ENCODE measurements around the gene TEX264. TPM values are rescaled to one million over a fixed set of nuclear protein-coding genes. Genes with fewer than 3 reads are reported as not detected.

The TEX264 gene
- total RNA-seq, 2 experiments from 2014 or later, result 45.6 to 50.3 TPM

DNA sequence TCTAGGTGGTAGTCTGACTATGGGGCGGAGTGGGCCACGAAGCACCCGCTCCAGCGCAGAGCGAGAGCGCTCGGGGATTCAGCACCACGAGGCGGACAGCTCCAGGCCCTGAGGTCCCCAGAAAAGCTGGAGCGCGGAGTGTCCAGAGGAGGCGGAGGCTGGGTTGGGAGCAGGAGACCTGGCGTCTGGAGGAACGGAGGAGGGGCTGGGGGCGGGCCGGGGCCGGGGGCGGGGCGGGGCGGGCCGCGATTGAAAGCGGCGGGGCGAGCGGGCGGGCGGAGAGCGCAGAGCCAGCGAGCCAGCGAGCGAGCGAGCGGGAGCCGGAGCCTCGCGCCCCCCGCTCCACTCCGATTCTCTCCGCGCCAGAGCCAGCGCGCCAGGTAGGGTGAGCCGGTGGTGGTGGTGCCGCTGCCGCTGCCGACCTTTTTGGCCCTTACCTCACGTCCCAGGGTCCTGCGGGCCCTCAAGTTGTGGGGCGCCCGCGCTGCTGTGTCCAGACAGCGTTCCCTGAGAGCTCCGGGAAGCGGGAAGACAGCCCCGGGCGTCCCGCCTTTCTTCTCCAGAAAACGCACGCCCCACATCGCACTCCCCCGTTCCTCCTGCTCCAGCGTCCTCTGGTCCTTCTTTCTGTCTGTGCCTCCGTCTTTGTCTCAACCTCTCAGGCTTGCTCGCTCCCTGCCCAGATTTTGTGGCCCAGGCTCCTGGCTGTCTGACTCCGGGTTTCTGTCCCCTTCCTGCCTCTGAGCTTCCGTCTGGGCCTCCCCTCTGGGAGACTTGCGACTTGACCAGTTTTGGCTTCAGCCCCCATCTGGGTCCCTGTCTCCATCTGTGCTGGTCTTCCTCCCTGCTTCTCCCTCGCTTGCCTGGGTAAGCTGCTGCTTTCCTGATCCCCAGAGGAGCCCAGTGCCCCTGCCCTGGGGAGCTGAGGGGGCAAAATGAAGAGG is 36.0 kb downstream of the TEX264 start, which contains the start of gene GRM2:
Gene GRM2 (plus strand): TSS at position 281 of the 944 bp plus-strand sequence. CDS start 1,916 bp downstream, outside the sequence.
- no peak within 1 kb of the TSS for H3K4me2 ChIP-seq (ENCODE audit: low read length)
- intact Hi-C loops (cut with micrococcal nuclease; ENCODE audit: unreplicated experiment), result no loop called here
- CTCF ChIA-PET (ENCODE audit: unreplicated experiment), result no interaction called here

DNA sequence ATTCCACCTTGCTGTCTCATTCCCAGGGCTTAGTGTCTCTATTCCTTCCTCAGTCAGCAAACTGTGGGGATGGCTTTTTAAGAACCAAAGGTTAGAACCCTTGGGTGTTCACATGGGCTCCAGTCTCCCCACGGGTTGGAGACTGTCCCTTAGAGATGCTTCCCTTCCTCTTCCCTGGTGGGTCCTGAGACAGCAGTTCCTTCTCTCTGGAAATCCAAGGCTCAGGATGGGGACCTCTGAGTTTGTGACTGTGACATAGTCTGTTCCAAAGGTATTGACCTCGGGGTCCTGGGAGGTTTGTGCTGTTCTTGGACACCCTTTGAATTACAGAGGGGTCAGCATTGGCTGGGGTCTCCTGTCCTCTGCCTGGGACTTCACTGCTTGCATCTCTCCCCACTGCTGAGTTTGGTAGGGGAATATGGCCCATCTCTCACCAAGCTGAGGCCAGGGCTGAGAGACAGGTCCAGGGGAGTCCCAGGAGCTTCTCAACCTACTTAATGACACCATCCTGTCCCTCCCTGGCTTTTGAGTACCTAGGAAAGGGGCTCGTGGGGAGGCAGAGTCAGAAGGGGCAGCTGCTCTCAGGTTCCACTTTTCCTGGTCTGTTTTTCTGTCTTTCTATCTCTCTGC is 37.3 kb downstream of the TEX264 start:
- no TSS peak for BruUV-seq (replicated peaks)
- no peak for TF ChIP-seq CTCF (conservative IDR thresholded peaks at IDR 0.05; ENCODE audit: low read length)
- TF ChIP-seq EZH2phosphoT487 (IDR thresholded peaks at IDR 0.05; ENCODE audit: borderline replicate concordance, low read depth, low read length), result no peak
- H3K4me3 ChIP-seq (ENCODE audit: low read depth, low read length, poor library complexity, severe bottlenecking), result no peak overlapping the region
- ChIA-PET CTCF (ENCODE audit: unreplicated experiment) (interaction anchor here (0.6 kb wide), 1 partner anchor 13 kb away, joined by 4 read pairs; no protein-coding TSS in a partner anchor), POLR2A (no interaction called here)
- H3K9me3 ChIP-seq (ENCODE audit: low read length), result no peaks in the 10 kb centered on the region
- H3K79me2 ChIP-seq (ENCODE audit: insufficient read depth, low read depth, low read length), result no peaks in the 10 kb centered on the region
- peaks cover 9% of the 10 kb centered on the region; the same call in 1 of the 2 replicates for H3K36me3 ChIP-seq (ENCODE audit: insufficient read depth, low read length)
- H3K27ac ChIP-seq (ENCODE audit: low read depth, low read length, poor library complexity, severe bottlenecking), result no peak overlapping the region
- intact Hi-C loops (cut with micrococcal nuclease; ENCODE audit: unreplicated experiment), result no loop called here
- H3K4me1 ChIP-seq (ENCODE audit: insufficient read depth, low read length, poor library complexity, severe bottlenecking), result no peaks in the 10 kb centered on the region
- DNase-seq (ENCODE audit: low spot score), result no peak
- H3K9me2 ChIP-seq (ENCODE audit: insufficient read depth, low read length), result no peaks in the 10 kb centered on the region
- no peak overlapping the region for H3K4me2 ChIP-seq (ENCODE audit: low read length)
- no peaks in the 10 kb centered on the region for H4K20me1 ChIP-seq (ENCODE audit: insufficient read depth, low read length)
- no peak overlapping the region for H2AFZ ChIP-seq (ENCODE audit: low read length)

More for the DNA sequence above, 36.0 kb downstream of the TEX264 start, which contains the start of gene GRM2:
- Histone ChIP-seq H3K27ac (ENCODE audit: low read depth, low read length, poor library complexity, severe bottlenecking) (no peak within 1 kb of the TSS), H3K4me1 (ENCODE audit: insufficient read depth, low read length, poor library complexity, severe bottlenecking) (no peaks in the 10 kb centered on the region), H3K9me3 (ENCODE audit: low read length) (no peaks in the 10 kb centered on the region), H3K36me3 (ENCODE audit: insufficient read depth, low read length) (peaks cover 12% of the 10 kb centered on the region; the same call in 1 of the 2 replicates), H3K79me2 (ENCODE audit: insufficient read depth, low read depth, low read length) (no peaks in the 10 kb centered on the region), H2AFZ (ENCODE audit: low read length) (no peak within 1 kb of the TSS), H3K4me3 (ENCODE audit: low read depth, low read length, poor library complexity, severe bottlenecking) (no peak within 1 kb of the TSS), H3K9me2 (ENCODE audit: insufficient read depth, low read length) (no peaks in the 10 kb centered on the region), H4K20me1 (ENCODE audit: insufficient read depth, low read length) (no peaks in the 10 kb centered on the region)
- DNase-seq (ENCODE audit: low spot score), result no peak
- POLR2A ChIA-PET, result no interaction called here
- no peak for TF ChIP-seq EZH2phosphoT487 (IDR thresholded peaks at IDR 0.05; ENCODE audit: borderline replicate concordance, low read depth, low read length)
- TF ChIP-seq CTCF (conservative IDR thresholded peaks at IDR 0.05; ENCODE audit: low read length), result no peak
- no TSS peak for BruUV-seq (replicated peaks)
